ENCODE measurements around the gene KLHL26. TPM values are rescaled to one million over a fixed set of nuclear protein-coding genes. Genes with fewer than 3 reads are reported as not detected.

The KLHL26 gene
- total RNA-seq, 1 experiment from 2014 or later, result 10.7 TPM

DNA sequence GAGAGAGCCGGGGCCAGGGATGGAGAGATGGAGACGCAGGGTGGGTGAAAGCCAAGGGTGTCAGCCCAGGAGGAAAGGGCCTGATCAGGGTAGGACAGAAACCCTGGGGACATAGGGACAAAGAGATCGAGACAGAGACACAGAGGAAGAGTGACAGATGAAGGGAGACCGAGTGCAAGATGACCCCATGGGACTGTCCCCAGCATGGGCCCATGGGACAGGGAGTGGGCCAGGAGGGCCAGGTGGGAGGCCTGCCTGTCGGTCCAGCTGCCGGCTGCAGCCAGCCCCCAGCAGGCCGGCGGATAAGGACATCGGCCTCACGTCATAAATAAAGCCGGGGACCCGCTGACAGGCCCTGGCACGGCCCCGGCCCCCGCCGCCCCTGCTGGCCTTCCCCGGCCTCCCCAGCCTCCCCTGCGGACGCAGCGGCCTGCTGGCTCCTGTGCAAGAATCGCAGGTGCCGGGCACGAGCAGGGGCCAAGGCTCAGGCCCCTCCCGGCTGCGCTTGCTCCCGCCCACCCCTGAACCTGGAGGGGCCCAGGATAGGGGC is 41.9 kb upstream of the KLHL26 start:
- H3K9me3 Mint-ChIP-seq, result no peaks in the 10 kb centered on the region; a peak in 1 of 5 replicates
- H2BK12ac ChIP-seq (ENCODE audit: insufficient read length, low read depth, low read length), result no peak overlapping the region
- no peaks in the 10 kb centered on the region for H3K27me3 ChIP-seq (ENCODE audit: insufficient read depth, low read length)
- H3K4me3 Mint-ChIP-seq, result peak overlapping the region; percentile 56 to 82
- no peaks in the 10 kb centered on the region for H3K79me2 ChIP-seq (ENCODE audit: insufficient read depth, low read length)
- H2BK20ac ChIP-seq (ENCODE audit: low read depth, low read length, poor library complexity, severe bottlenecking), result no peak overlapping the region
- peaks cover 28% of the 10 kb centered on the region for H3K27me3 Mint-ChIP-seq (ENCODE audit: low read depth)
- H4K8ac ChIP-seq (replicated peaks; ENCODE audit: insufficient read length, low read depth, low read length), result no peak overlapping the region
- H3K27ac ChIP-seq (ENCODE audit: insufficient read length, low read depth, low read length), result no peak overlapping the region
- H4K20me1 ChIP-seq (ENCODE audit: control insufficient read depth, insufficient read depth, insufficient read length), result no peaks in the 10 kb centered on the region
- H3K79me1 ChIP-seq (ENCODE audit: insufficient read depth, low read depth, low read length, poor library complexity, severe bottlenecking), result no peaks in the 10 kb centered on the region
- peak overlapping the region; percentile 41 to 74 (median 73); a peak in 6 of 7 replicates for H3K27ac Mint-ChIP-seq
- H3K4me2 ChIP-seq (ENCODE audit: insufficient read depth, insufficient read length, low read length), result peak overlapping the region; percentile 77
- H2AK5ac ChIP-seq (ENCODE audit: insufficient read length, low read length), result no peak overlapping the region
- no peak overlapping the region for H2BK5ac ChIP-seq (ENCODE audit: insufficient read length, low read length)
- H3K14ac ChIP-seq (ENCODE audit: insufficient read depth, low read length), result no peak overlapping the region
- TF ChIP-seq CTCF (conservative IDR thresholded peaks at IDR 0.05), result no peak
- no peak overlapping the region for H3T11ph ChIP-seq (ENCODE audit: low read length)
- H3K4me1 Mint-ChIP-seq, result peaks cover 37 to 47% of the 10 kb centered on the region in 2 experiments
- no peak overlapping the region for H3K23ac ChIP-seq (ENCODE audit: insufficient read length, low read depth, low read length)
- no peak overlapping the region for H3K4ac ChIP-seq (ENCODE audit: low read depth, low read length)
- peaks cover 8% of the 10 kb centered on the region; the same call in 1 of the 2 replicates for H3K4me1 ChIP-seq (ENCODE audit: insufficient read depth, low read length)
- peaks cover 16% of the 10 kb centered on the region for H3K23me2 ChIP-seq (ENCODE audit: insufficient read length, low read depth, low read length, poor library complexity, severe bottlenecking)
- DNase-seq, result no peak
- no peak overlapping the region for H2BK15ac ChIP-seq (ENCODE audit: low read depth, low read length)
- peak overlapping the region; percentile 14 for H3K18ac ChIP-seq (ENCODE audit: insufficient read length, low read depth, low read length)
- no peak overlapping the region for H2AFZ ChIP-seq (ENCODE audit: low read length)
- H2BK120ac ChIP-seq (ENCODE audit: low read depth, low read length, poor library complexity, severe bottlenecking), result no peak overlapping the region
- no peak overlapping the region for H4K5ac ChIP-seq (ENCODE audit: insufficient read length, low read depth, low read length)
- H3K56ac ChIP-seq (ENCODE audit: insufficient read length, low read depth, low read length), result no peak overlapping the region
- H3K36me3 Mint-ChIP-seq (ENCODE audit: insufficient read depth in 1 of 3, low read depth in 3 of 3), result peaks cover 3 to 16% (median 5%) of the 10 kb centered on the region in 3 experiments; a peak in 5 of 7 replicates
- no peaks in the 10 kb centered on the region for H3K9me3 ChIP-seq (ENCODE audit: control insufficient read depth, low read depth, low read length)
- WGBS (ENCODE audit: extremely low coverage, insufficient read length, low lambda C conversion rate), result no CpG with 5 or more reads among the region's 26 CpGs
- no peak overlapping the region for H3K9ac ChIP-seq (ENCODE audit: extremely low read depth, insufficient read length, low read length)
- no peak overlapping the region for H4K91ac ChIP-seq (ENCODE audit: insufficient read length, low read depth, low read length)

Measured in H9 (cell line).